GM13977 (cell line): ENCODE data around the gene IRF5.

Experiments used
- DNase-seq: peaks from one replicate; pipeline ENCODE4 v3.0.0; 2012; ENCODE audit warnings: low spot score
- CTCF ChIP-seq: IDR thresholded peaks from 2 replicates; pipeline ENCODE4 v1.5.1; 2012; ENCODE audit warnings: mild to moderate bottlenecking, control low read depth; ENCODE audit not compliant: insufficient read depth; ENCODE audit errors: extremely low read depth, missing control alignments
- in situ Hi-C: fragments of 300-500 bp; cut with MboI; formaldehyde crosslinking; loops from one replicate; pipeline ENCODE4 v1.12.0; 2022; ENCODE audit warnings: low sequenced_read_pairs, low pct_unique_long_range_greater_than_20kb, mixed read lengths, inconsistent platforms; ENCODE audit not compliant: unreplicated experiment

Gene IRF5, protein sequence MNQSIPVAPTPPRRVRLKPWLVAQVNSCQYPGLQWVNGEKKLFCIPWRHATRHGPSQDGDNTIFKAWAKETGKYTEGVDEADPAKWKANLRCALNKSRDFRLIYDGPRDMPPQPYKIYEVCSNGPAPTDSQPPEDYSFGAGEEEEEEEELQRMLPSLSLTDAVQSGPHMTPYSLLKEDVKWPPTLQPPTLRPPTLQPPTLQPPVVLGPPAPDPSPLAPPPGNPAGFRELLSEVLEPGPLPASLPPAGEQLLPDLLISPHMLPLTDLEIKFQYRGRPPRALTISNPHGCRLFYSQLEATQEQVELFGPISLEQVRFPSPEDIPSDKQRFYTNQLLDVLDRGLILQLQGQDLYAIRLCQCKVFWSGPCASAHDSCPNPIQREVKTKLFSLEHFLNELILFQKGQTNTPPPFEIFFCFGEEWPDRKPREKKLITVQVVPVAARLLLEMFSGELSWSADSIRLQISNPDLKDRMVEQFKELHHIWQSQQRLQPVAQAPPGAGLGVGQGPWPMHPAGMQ

GRCh38 chr7:128937647-128938543 is at the start of gene IRF5:
IRF5 (plus strand) TSS chr7:128937927; CDS start chr7:128942082, 4,155 bp downstream.
- TF ChIP-seq CTCF = no peak
- peak; percentile 55 for DNase-seq
- in situ Hi-C loops = no loop called here

- no peak for TF ChIP-seq CTCF
- in situ Hi-C loops = no loop called here
- no peak for DNase-seq
Measured at GRCh38 chr7:128888039-128888755, 49.5 kb upstream of the IRF5 start.

GRCh38 chr7:128888756-128889095 is 49.0 kb upstream of the IRF5 start:
- in situ Hi-C loops = no loop called here
- TF ChIP-seq CTCF = no peak
- DNase-seq = no peak

- no peak for TF ChIP-seq CTCF
- no peak for DNase-seq
- in situ Hi-C loops = no loop called here
Measured at GRCh38 chr7:128889121-128889520, 48.6 kb upstream of the IRF5 start.

DNA sequence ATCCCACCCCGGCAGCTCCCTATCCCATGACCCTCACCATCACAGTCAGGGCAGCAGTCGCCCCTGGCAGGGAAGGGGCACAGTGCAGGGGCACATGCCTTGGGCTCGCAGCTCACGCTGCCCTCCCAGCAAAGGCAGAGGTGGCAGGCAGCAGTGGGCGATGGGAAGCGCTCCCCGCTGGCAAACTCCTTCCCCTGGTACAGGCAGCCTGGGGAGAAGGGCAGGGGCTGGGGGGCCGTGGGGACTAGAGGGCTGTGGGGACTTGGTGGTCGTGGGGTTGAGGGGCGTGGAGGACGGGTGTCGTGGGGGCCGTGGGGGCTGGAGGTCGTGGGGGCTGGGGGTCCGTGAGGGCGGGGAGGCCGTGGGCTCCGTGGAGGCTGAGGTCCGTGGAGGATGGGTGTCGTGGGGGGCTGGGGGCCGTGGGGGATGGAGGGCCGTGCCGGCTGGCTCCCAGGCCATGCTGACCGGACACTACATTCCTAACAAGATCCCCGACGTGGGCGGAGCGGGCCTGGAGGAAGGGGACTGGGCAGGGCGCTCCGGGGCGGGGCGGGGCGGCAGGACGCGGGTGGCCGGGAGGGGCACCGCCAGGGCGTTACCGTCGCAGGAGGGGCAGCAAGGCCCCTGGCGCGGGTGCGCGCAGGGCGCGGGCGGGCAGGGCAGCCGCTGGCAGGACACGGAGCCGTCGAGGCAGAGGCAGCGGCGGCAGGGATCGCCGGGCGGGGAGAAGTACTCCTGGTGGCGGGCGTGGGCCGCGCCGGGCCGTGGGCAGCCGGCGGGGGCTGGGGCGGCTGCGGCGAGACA is 47.2 kb upstream of the IRF5 start:
- in situ Hi-C loops = no loop called here
- DNase-seq = peak; percentile 38
- TF ChIP-seq CTCF = no peak
